ENCODE data around the gene SH2B2.

SH2B2 gene

GRCh38 chr7:102286237-102287110 lies at the start of gene SH2B2:
TSS of gene SH2B2 (plus strand) at chr7:102286868. CDS start at chr7:102300551, 13,683 bp downstream.
- in situ Hi-C loops (cut with HindIII; ENCODE audit: low pct_ligation_motif_present, low pct_unique_long_range_greater_than_20kb, low sequenced_read_pairs) = no loop called here
- peak; percentile 77 for DNase-seq

- DNase-seq = no peak
- in situ Hi-C loops (cut with HindIII; ENCODE audit: low pct_ligation_motif_present, low pct_unique_long_range_greater_than_20kb, low sequenced_read_pairs) = no loop called here
Measured at GRCh38 chr7:102239206-102239820, 47.4 kb upstream of the SH2B2 start.

- DNase-seq = no peak
- in situ Hi-C loops (cut with HindIII; ENCODE audit: low pct_ligation_motif_present, low pct_unique_long_range_greater_than_20kb, low sequenced_read_pairs) = no loop called here
Measured at GRCh38 chr7:102241431-102241830, 45.2 kb upstream of the SH2B2 start.

GRCh38 chr7:102244601-102245000 lies 42.1 kb upstream of the SH2B2 start:
- in situ Hi-C loops (cut with HindIII; ENCODE audit: low pct_ligation_motif_present, low pct_unique_long_range_greater_than_20kb, low sequenced_read_pairs) = no loop called here
- DNase-seq = no peak

GRCh38 chr7:102248081-102248455 lies 38.6 kb upstream of the SH2B2 start:
- no peak for DNase-seq
- in situ Hi-C loops (cut with HindIII; ENCODE audit: low pct_ligation_motif_present, low pct_unique_long_range_greater_than_20kb, low sequenced_read_pairs) = no loop called here

- no peak for DNase-seq
- in situ Hi-C loops (cut with HindIII; ENCODE audit: low pct_ligation_motif_present, low pct_unique_long_range_greater_than_20kb, low sequenced_read_pairs) = no loop called here
Measured at GRCh38 chr7:102248456-102249395, 37.9 kb upstream of the SH2B2 start.

GRCh38 chr7:102251531-102252365 lies 34.9 kb upstream of the SH2B2 start:
- in situ Hi-C loops (cut with HindIII; ENCODE audit: low pct_ligation_motif_present, low pct_unique_long_range_greater_than_20kb, low sequenced_read_pairs) = no loop called here
- DNase-seq = no peak

- DNase-seq = no peak
- in situ Hi-C loops (cut with HindIII; ENCODE audit: low pct_ligation_motif_present, low pct_unique_long_range_greater_than_20kb, low sequenced_read_pairs) = no loop called here
Measured at GRCh38 chr7:102252366-102252982, 34.2 kb upstream of the SH2B2 start.

GRCh38 chr7:102253066-102253972 lies 33.3 kb upstream of the SH2B2 start:
- DNase-seq = no peak
- in situ Hi-C loops (cut with HindIII; ENCODE audit: low pct_ligation_motif_present, low pct_unique_long_range_greater_than_20kb, low sequenced_read_pairs) = no loop called here

- DNase-seq = no peak
- in situ Hi-C loops (cut with HindIII; ENCODE audit: low pct_ligation_motif_present, low pct_unique_long_range_greater_than_20kb, low sequenced_read_pairs) = no loop called here
Measured at GRCh38 chr7:102253973-102254370, 32.7 kb upstream of the SH2B2 start.

GRCh38 chr7:102254521-102254920 lies 32.1 kb upstream of the SH2B2 start:
- in situ Hi-C loops (cut with HindIII; ENCODE audit: low pct_ligation_motif_present, low pct_unique_long_range_greater_than_20kb, low sequenced_read_pairs) = no loop called here
- no peak for DNase-seq

- in situ Hi-C loops (cut with HindIII; ENCODE audit: low pct_ligation_motif_present, low pct_unique_long_range_greater_than_20kb, low sequenced_read_pairs) = no loop called here
- no peak for DNase-seq
Measured at GRCh38 chr7:102255501-102255900, 31.2 kb upstream of the SH2B2 start.

- no peak for DNase-seq
- in situ Hi-C loops (cut with HindIII; ENCODE audit: low pct_ligation_motif_present, low pct_unique_long_range_greater_than_20kb, low sequenced_read_pairs) = no loop called here
Measured at GRCh38 chr7:102255916-102256315, 30.8 kb upstream of the SH2B2 start.

GRCh38 chr7:102258073-102258748 lies 28.5 kb upstream of the SH2B2 start:
- DNase-seq = no peak
- in situ Hi-C loops (cut with HindIII; ENCODE audit: low pct_ligation_motif_present, low pct_unique_long_range_greater_than_20kb, low sequenced_read_pairs) = no loop called here

GRCh38 chr7:102258749-102259107 lies 27.9 kb upstream of the SH2B2 start:
- in situ Hi-C loops (cut with HindIII; ENCODE audit: low pct_ligation_motif_present, low pct_unique_long_range_greater_than_20kb, low sequenced_read_pairs) = no loop called here
- no peak for DNase-seq

- no peak for DNase-seq
- in situ Hi-C loops (cut with HindIII; ENCODE audit: low pct_ligation_motif_present, low pct_unique_long_range_greater_than_20kb, low sequenced_read_pairs) = no loop called here
Measured at GRCh38 chr7:102260856-102261255, 25.8 kb upstream of the SH2B2 start.

Measured in ACHN (cell line).